GM21529 (cell line): ENCODE results near the gene SYT5.
A peak's percentile ranks its signal among the peaks of the same experiment; 100 is the strongest.
"Not testable (repeated sequence)": the region's sequence is repeated elsewhere in the genome, so short reads cannot be mapped to it uniquely, and the experiment has no call there.

Experiments
- ATAC-seq: cut with Tn5 transposase; IDR thresholded peaks from one replicate; pipeline ENCODE4 v1.9.1; 2021; ENCODE audit not compliant: unreplicated experiment

SYT5 gene

DNA sequence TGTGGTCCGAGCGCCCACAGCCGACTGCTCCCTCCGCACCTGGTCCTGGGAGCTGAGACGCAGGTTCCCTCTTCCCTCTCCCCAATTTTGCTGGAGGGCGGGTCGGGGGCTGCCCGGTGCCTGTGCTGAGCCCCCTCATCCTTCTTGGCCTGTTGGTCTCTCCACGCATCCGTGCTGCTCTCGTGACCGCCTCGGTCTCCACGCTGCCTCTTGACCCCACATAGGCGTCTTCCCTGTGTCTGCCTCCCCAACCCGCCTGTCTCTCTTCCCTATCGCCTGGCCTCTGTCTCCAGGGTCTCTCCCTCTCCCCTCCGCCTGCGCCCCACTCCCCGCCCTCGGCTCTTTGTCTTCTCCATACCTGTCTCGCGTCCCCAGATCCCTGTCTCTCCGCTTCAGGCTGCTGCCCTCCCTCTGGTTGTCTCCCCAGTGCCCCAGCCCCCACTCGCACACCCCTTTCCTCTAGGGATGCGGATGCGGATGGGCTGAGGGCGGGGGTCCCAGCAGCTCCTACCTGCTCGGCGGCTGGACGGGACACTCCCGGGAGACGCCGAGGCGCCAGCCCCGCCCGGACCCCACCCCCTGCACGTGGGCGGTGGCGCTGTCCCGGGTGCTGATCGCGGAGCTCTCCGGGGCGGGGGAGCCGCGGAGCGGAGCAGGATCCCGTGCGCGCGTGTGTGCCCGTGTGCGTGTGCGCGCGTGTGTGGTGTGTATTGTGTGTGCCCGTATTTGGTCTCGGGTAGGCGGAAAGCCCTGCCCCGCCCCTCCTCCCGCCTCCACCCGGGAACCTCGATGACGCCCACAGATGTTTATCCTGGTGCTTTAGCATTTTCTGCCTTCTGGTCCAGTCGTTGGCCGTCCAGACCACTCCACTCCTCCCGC, at the start of gene SYT5:
SYT5 (minus strand) TSS at position 684 of the 879 bp plus-strand sequence. CDS start 1,248 bp downstream, outside the sequence.
- peak; percentile 5 for ATAC-seq

DNA sequence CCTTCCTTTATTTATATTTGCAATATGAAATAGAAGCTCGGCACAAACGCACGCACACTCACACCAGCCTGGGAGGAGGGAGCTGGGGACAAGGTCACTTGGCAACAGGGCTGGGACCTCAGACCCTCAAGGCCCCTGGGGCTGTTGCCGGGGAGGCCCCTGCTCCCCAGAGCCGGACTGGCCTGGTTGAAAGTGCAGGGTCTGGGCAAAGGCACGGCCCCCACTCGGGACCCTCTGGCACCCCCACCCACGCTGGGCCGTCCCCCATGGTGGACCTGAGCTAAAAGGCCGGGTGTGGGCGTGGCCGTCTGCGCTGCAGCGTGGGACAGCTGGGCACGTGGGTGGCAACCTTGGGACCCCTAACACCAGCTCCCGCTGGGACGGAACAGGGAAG, 49.7 kb upstream of the SYT5 start:
- ATAC-seq = no peak

DNA sequence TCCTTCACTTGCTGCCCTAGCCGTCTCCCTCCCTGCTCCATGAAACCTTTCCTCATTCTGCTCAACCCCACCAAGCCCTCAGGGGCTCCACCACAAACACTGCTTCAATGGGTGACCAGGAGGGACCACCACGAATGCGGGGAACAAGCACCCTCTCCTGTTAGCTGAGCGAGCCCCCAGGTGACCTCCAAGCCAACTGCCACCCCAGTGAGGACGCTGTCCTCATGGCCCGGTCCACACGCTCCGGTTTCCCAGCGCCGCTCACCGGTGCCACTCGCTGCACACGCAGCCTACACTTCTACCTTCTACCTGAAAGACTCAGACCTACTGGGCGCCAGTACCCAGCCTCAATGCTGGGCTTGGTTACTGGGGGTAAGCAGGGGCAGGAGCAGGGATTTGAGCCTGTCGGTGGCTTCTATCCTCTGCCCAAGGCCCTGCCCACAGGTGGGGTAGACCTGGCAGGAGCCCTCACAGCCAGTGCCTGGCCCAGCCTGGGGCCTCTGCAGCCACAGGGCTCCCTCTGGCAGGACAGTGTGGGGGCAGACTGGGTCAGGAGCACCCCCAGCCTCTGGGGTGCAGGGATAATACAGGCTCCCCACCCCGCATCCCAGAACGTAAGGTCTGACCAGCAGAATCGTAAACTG, 49.2 kb upstream of the SYT5 start:
- no peak for ATAC-seq

DNA sequence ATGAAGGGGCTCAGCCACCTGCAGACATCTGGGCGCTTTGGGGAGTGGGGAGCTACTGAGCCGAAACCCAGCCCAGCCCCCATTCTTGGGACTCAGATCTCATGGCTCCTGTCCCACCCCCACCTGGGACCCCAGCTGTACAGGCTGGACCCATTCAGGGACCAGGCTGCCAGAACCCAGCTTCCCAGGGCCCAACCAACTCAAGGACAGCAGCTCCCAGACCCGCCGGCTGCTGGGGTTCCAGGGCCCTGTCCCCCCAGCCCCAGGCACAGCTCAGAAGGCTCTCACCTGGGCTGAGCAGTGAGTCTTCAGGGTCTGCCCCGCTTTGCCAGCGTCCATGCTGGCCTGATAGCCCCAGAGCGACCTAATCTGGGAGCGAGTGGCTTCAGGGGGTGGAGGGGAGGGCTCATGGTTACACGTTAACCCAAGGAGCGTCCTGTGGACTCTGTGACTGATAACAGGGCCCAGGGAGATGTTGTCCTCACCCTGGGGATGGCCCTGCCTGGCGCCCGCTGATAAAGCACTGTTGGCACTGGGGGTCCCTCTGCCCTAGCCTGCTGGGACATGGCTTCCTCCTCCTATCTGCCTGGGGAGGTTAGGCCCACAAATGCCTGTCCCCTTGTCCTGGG, 48.4 kb upstream of the SYT5 start, which contains the start of gene TMEM86B:
TMEM86B (minus strand) TSS at position 361 of the 629 bp plus-strand sequence; CDS start at position 339, 22 bp downstream.
- no peak for ATAC-seq

DNA sequence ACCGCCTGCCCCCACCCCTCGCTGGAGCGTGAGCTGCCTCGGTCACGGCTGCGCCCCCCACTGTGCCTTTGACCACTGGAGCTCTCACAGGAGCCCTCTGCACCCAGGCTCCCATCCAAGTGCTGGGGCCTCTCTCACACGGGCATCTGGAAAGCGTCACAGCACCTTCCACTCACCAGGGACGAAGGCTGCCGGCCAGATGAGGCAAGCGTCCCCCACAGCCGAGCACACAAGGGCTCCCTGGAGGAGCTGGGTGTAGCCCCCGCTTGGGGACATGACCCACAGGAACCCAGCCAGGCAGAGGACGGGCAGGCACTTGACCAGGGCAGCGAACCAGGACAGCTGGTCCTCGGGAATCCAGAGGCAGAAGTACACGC, 47.9 kb upstream of the SYT5 start:
- no peak for ATAC-seq

DNA sequence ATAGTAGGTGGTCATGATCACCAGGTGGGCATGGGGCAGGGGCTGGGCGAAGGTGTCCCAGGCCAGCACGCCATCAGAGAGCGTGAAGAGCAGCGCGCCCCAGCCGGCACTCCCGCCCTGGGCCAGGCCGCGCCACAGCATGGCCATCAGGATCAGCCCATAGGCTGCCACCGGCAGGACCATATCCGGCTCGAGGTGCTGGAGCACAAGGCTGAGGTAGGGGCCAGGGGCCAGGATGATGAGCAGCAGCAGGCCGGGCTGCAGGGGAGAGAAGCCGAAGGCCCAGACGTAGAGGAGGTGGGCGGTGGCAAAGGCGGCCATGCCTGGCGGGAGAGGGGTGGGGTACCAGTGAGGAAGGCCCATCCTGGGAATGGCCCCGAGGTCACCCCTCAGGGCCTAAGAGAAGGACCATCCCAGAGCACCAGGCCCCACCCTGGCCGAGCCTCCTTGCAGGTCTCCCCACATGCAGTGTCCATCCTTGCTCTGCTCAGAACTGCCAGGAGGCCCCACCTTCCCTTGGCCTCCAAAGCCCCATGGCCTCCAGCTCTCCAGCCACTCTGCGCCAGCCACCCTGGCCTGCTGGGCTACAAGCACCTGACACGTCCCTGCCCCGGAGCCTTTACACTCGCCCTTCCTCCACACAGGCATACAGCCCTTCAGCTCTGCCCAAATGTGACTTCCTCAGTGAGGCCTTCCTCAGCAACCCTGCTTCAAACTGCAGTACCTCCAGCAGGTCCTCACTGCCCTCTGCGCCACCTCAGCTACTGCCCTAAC, 47.3 kb upstream of the SYT5 start:
- ATAC-seq = no peak

DNA sequence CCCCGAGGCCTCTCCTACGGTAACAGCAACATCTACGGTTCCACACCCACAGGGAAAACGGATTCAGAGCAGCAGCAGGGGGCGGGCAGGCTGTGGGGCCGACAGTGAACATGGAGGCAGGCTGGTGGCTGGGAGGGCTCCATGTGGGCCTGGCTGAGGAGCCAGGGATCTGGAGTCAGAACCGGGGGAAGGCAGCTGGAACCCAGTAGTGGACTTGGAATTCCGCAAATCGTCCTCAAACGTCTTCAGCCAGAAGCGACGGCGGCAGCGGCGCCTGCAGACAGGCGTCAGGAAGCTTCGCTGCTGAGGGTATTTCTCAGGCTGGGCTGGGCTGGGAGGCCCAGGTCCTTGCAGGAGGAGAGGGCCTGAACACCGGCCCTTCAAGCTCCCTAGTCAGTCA, 46.7 kb upstream of the SYT5 start:
- ATAC-seq = no peak

DNA sequence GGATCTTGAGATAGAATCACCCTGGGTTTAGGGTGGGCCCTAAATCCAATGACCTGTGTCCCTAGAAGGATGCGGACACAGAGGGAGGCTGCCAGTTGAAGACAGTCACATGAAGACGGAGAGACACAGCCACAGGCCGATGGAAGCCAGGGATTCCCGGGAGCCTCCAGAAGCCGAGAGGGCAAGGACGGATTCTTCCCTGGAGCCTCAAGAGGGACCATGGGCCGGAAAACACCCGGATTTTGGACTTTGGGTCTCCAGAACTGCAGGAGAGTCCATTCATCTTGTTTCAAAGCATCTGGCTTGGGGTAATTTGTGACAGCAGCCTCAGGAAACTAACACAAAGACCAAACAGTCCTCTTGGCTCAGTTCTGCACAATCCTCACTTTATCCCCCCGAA, 46.2 kb upstream of the SYT5 start:
- no peak for ATAC-seq

DNA sequence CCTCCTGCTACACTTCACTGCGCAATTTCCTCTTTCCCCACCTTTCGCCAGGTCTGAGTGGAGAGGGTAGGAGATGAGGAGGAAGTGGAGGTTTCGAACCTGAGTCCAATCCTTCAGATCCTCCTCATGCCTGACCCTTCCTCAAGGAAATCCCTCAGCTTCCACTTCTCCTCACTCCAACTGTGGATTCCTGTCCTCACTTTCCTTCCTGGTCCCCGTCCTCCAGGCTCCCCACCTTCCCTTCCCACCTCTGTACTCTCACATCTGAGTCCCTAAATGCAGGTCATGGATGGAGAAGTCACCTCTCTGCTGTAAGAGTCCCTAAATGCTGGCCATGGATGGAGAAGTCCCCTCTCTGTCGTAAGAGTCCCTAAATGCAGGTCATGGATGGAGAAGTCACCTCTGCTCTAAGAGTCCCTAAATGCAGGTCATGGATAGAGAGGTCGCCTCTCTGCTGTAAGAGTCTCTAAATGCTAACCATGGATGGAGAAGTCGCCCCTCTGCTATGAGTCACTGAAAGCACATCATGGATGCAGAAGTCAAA, 45.4 kb upstream of the SYT5 start:
- no peak for ATAC-seq

DNA sequence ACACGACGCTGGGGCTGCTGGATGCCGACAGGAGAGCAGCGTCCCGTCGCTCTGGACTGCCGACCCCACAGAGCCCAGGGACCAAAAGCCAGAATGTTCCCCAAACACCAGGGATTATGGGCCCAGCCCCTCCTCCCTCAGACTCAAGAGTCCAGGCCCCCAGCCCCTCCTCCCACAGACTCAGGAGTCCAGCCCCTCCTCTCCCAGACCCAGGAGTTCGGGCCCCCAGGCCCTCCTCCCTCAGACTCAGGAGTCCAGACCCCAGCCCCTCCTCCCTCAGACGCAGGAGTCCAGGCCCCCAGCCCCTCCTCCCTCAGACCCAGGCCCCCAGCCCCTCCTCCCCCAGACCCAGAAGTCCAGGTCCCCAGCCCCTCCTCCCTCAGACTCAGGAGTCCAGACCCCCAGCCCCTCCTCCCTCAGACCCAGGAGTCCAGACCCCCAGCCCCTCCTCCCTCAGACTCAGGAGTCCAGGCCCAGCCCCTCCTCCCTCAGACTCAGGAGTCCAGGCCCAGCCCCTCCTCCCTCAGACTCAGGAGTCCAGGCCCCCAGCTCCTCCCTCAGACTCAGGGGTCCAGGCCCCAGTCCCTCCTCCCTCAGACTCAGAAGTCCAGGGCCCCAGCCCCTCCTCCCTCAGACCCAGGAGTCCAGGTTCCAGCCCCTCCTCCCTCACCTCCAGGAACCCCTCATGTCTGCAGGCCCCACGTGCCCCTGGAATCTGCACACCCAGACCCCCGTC, 44.8 kb upstream of the SYT5 start:
- not testable (repeated sequence) for ATAC-seq

DNA sequence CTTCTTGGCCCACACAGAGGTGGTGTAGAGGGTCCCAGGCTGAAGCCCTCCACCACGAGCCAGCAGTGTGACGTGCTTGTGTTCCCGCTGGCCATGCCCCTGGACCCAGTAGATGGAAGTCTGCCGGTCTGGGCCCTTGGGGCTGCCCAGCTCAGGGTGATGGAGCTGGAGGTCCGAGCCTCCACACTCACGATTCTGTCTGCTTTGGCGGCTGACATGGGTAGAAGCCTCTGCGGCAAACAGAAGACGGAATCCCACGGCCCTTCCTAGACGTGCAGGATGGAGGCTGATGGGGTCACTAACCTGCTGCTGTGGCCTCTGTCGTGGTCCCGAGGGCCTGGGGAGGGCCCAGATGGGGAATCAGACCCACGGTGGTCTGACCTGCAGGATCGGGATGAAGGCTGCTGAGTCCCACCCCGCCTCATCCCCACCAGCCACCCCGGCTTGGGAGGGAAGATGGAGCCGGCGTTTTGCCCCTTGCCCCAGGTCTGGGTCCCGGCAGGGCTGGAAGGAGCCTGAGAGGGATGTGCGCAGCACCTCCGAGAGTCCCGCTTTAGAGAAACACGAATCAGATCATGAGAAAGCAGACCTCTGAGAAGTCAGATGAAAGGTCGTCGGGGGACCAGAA, 44.1 kb upstream of the SYT5 start:
- no peak for ATAC-seq

DNA sequence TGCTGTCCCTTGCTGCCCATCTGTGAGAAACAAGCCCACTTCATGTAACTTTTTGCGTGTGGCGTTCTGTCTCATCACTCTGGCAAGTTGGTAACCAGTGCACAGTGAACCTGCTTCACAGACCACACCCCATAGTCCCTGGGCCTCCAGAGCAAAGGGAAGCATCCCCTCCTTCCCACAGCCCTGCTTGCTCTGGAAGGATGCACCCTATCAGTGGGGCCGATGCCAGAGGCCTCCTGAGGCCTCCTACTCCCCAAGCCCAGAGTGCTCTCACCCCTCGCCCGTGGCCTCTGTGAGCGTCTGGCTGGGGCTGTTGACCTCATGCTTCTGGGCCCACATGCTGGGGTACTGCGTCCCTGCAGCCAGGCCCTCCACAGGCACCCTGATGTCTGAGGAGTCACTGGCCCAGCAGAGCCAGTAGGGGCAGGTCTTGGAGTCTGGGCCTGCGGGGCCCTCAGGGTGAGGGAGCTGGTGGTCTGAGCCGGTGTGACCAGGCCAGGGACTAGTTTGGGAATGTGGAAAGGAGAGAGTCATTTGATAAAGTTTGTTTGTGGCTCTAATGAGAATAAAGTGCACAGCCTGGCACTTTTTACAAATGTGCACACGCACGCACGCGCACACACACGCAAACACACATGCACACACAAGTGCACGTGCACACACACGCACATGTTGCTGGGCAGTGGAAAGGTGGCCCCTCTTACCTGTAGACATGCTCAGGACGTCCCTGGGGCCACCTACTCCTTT, 43.4 kb upstream of the SYT5 start:
- no peak for ATAC-seq

DNA sequence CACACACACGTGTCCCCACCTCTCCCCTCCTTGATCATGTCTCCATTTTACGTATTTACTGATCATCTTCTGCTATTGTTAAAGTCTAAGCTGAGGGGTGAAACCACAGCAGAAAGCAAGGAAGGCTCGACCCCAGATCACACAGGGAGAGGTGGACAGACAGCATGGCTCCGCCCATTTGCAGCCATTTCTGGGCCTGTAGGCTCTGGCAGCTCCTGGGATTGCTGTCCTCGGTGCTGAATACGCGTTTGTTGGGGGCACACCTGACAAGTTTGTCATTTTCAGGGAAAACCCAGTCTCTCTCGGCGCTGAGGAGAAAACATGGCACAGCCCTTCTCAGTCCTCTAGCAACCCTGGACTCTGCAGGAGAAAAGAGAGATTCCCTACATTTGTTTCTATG, 40.4 kb upstream of the SYT5 start:
- no peak for ATAC-seq

DNA sequence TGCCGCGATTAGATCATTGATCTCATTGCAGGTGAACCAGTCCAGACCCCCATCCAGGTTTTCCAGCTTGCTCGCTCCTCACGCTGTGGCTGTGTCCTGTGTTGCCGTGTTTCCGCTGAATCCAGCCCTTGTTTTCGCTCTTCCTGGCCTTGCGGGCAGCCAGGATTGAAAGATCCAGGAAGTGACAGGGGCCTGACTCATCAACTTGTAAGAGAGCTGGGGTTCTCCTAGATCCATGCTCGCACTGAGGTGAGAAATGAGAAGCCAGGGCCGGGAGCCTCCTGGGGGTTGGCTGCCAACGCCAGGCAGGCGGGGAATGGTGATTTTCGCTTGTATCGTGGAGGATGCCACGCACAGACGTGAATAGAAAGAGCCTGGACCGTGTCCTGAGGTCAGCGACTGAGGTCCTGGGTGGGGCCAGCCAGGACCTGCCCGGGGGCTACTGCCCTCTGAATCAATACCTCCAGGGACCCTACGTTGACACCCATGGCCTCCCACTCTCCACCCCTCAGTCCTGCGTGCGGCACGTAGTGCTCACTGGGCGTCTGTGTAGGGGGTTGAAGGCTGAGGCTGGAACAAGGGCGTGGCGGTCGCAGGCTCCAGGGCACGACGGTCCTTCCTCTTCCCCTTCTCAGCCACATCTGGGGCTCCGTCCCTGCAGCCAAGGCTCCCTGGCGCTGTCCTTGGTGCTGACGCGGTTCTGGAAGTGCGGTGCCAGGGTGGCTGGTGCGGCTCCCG, 36.5 kb upstream of the SYT5 start:
- ATAC-seq = no peak

DNA sequence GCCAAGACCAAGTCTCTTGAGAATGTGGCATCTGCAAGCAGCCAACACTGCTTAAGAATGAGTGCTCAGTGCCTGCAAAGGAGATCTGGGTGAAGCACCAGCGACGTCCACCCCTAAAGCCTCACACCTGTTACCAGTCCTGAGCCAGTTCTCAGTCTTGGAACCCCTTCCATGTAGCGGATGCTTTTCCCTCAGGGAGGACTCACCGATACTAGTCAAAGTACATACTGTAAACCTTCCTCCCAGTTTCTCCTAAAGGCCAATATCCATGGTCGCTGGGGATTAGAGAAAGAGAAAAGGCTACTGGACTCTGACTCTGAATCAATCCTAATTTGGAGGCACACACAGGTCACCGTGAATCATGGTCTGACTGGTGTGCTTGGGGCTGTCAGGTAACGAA, 33.5 kb upstream of the SYT5 start:
- no peak for ATAC-seq

DNA sequence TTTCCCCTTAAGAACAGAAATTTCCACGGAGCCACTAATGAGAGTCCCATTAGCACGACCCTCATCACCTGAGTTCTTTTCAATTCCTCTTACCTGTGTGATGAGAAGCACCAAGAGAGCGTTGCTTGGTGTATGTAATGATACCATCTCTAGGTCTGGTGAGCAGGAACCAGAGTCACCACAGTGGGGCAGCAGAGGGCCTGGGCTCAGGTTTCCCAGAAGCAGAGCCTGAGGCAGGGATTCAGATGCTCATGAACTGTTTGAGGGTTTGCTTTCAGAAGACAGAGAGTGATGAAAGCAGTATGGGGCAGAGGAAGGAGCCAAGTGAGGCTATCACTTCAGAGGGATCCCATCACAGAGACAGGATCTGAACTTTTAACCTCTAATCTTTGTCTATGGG, 32.4 kb upstream of the SYT5 start:
- ATAC-seq = no peak

DNA sequence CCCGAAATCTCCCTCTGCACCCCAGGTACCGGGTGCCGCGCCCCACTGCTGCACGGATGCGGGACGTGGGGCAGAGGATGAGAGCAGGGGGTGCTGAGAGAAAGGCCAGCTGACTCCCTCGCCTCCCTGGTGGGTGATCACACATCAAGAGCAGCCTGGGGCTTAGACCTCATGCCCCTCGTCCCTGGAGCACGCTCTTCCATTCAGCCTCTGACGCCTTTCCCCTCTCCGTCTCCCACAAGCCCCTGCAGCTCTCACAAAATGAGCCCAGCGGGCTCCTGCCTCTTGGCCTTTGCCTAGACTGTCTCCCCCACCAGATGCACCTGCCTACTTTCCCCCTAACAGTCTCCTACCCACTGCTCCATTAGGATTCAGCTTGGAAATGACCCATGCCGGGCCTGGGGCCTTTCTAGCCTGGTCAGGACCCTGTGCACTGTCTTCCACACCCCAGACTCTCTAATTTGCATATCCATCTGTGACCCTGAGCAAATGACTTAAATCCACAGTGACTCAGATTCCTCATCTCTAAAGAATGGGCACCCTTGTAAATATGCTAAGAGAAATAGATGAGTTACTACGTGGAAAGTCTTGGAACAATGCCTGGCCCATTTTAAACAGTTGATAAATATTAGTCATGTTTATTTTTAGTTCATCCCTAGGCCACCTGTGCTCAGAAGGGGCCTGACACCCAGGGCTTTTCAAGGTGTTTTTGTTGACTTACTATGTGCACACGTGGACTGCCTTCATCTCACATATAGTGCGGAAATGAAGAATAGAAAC, 29.8 kb upstream of the SYT5 start:
- ATAC-seq = no peak
